NCI-H748 (cell line): ENCODE results near the gene SREBF1.

ENCODE experiments used
- DNase-seq: peaks from one replicate; lab custom pipeline; 2025; ENCODE audit not compliant: unreplicated experiment; lab: John Stamatoyannopoulos, UW

SREBF1 gene

DNA sequence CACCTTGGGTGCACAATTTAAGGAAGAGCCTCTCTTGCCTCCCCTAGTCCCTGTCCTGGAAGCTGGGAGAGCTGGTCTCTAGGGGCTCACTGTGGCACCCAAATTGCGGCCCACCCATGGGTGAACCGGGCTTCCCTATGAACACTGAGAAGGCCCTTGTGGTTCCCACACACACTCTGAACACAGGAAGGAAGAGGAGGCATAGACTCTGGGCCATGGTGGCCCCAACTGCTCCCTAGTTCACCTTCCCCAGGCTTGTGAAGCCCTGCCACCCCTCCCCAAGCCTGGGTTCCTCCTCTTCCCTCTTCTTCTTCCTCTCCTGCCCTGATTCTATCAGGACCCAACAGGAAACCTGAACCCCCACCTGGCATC is 10.5 kb downstream of the SREBF1 start:
- no peak for DNase-seq

DNA sequence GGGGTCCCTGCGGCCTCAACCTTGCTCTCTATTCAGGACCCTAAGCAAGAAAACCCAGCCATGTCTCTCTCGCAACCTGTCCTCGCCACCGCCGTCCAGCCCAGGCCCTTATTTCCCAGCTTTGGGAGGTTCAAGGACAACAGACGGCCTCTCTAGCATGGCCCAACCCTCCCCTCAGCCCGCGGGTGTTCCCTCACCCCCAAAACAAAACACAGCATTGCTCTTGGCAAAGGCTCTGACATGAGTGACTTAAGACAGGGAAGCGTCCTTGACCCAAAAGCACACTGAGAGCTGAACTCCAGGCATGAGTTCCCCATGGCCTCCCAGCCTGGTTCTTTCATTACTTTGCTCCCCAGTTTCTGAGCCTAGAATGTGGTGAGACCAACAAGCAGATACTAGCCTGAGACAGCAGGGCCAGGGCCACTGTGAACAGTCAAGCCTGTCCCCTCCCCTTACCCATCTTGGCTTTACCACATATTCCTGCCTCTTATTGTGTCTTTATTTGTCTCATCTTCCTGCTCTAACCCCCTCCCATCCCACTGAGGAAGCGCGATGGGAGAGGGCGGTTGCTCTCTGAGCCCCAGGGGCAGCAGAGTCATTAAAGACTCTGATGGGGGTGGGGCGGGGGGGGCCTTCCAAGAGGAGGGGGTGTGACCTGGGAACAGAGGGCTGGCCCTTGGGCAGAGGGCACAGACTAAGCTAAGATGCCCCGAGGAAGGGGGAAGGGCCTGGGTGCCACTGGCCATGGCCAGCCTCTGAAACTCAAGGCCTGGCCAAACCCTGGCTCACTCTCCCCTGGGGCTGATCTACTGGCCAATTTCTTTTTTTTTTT is 11.8 kb downstream of the SREBF1 start:
- peak; percentile 27 for DNase-seq

DNA sequence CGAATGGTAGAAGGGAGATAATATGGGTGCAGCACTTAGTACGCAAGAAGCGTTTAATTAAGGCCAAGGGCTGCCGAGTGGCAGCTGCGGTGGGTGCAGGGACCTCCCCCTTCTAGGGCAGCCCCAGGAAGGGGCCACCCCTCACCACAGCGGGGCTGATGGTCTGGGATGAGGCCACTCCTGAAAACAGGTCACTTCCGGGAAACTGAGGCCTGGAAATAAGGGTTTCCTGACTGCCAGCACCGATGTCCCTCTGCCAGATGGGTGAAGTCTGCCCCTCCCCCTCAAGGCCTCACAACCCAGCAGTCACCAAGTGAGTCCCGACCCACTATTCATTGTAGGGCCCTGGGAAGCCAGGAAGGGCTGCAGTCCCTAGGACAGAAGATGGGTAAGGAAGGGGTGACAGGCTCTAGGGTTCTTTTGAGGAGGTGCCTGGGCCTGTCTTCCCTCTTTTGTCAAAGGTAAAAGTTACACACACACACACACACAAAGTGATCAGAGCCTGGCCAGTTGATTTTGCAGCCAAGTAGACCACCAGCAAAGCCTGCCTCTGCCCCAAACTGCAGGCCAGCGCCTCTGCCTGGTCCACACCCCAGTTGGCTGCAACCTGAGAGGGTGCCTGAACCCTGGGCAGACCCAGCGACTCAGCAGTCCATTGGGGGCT is 12.5 kb downstream of the SREBF1 start:
- peak; percentile 94 for DNase-seq

DNA sequence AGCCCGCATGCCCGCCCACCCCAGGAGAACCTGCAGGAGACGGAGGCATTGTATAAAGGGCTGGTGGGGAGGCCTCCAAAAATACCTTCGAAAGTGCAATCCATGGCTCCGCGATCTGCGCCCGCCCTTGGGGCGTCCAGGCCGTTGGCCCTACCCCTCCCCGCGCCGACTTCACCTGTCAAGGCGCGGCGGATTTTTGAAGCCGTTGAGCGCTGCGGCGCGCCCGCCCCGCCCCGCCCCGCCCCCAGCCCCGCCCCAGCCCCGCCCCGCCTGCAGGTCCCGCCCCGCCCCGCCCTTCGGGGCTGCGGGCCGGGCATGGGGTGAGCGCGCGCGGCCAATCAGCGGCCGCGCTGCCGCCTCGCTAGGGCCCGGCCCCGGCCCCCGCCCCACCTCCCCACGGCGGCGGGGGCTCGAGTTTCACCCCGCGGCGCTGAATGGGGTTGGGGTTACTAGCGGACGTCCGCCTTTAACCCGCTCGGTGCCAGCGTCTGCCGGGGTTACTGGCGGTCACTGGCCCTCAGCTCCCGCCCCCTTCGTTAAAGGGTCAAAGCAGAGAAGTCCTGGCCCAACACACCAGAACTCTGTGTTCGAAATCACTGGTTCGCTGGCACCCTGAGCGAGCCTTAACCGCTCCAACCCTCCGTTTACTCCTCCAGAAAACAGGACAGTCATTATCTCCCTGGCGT is 13.2 kb downstream of the SREBF1 start:
- DNase-seq: peak; percentile 97

DNA sequence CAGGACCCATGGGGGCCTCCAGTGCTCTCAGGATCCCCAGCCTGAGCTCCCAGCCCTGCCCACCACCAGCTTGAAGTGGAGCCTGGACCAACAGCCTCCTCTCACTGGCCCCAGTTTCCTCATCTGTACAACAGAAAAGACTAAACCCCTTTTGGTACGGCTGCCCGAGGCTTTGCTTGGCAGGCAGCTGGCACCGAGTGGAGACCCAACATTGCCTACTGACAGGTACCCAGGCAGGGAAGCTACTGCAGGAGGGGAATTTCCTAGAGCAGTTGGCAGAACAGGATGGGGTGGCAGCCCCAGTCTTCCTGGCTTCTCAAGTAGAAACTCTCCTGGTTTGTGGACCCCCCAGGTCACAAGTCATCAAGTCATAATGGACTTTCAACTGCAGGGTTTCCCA is 14.2 kb downstream of the SREBF1 start:
- DNase-seq: no peak

DNA sequence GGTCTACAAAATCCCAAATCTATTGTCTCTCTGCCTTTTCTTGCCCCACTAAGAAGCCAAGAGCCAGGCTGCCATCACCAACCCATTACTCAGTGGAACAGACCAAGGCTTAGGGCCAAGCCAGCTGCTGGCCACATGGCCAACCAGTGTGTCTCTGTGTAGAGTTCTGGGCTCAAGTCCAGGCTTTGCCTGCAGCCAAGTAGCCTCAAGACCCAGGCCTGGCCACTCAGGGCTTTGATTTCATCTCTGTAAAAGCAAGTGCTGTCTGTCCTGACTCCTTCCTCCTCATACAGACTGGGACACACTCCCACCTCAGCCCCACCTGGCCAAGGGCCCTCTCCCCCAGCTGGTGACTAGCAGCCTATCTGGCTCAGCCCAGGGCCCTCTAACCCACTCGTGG is 14.6 kb downstream of the SREBF1 start:
- DNase-seq: no peak

DNA sequence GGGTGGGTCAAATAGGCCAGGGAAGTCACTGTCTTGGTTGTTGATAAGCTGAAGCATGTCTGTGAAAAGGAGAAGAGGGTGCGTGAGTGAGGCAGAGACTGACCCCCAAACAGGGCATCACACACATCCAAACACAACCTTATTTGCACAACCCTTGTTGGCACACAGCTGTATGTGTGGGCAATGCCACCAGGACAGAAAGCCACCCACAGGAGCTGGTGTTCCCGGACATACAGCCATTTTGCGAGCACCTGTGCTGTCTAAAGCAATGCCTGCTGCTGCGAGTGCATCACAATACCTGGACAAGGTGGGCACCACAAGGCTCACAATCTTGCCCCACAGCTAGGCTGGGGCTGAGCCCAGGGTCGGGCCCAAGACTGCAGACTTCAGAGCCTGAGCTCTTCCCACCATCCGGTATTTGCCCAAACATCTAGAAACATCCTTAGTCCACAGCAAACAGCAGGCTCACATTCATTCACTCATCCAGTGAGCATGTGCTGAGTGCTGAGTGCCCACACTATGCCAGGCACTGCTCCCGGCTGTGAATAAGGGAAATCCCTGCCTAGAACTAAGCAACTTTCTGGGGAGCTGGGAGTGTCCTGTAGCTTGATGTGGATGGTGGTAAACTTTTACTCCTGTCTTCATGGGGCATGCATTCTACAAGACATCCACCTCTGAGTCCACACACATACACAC is 16.2 kb downstream of the SREBF1 start:
- DNase-seq: no peak

DNA sequence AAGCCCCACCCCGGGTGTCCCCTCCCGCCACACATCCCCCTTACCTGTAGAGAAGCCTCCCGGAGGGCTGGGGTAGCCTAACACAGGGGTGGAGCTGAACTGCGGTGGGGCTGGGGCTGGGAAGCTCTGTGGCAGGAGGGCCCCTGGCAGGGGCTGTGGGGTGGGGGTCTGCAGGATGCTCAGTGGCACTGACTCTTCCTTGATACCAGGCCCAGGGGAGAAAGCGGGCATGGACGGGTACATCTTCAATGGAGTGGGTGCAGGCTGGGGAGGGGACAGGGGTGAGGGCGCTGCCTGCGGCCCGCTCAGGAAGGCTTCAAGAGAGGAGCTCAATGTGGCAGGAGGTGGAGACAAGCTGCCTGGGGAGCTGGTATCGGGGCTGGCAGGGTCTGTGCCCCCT is 16.7 kb downstream of the SREBF1 start:
- DNase-seq: no peak

DNA sequence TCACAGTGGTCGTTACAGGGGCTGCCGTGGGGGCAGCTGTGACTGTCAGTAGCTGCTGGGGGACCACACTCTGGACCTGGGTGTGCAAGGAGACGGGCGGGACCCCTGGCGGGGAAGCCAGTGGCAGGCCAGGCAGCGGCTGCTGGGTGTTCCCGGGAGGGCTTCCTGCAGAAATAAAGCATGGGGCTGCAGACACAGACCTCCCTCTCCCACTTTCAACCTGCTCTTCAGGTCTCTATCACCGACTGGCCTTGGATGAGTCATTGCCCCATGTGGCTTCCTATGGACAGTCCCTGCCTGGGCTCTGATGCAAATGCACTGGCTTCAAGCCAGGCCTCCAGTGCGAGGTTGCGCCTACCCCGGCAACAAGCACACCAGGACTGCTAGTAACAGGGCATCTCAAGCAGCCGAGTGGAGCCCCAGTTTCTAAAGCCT is 17.2 kb downstream of the SREBF1 start:
- peak; percentile 33 for DNase-seq

DNA sequence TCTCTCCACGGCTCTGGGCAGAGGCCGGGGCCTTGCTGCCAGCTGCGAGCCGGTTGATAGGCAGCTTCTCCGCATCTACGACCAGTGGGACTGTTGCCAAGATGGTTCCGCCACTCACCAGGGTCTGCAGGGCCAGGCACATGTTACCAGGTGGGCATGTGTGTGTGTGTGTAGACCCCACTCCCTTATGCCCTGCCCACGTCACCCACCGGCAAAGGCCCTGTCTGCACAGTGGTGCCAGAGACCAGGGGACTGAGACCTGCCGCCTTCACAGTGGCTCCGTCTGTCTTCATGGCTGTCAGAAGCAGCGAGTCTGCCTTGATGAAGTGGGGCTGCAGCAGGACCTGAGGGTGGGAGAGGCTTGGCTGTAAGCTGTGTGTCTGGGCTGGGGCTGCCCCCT is 17.7 kb downstream of the SREBF1 start:
- DNase-seq: no peak

DNA sequence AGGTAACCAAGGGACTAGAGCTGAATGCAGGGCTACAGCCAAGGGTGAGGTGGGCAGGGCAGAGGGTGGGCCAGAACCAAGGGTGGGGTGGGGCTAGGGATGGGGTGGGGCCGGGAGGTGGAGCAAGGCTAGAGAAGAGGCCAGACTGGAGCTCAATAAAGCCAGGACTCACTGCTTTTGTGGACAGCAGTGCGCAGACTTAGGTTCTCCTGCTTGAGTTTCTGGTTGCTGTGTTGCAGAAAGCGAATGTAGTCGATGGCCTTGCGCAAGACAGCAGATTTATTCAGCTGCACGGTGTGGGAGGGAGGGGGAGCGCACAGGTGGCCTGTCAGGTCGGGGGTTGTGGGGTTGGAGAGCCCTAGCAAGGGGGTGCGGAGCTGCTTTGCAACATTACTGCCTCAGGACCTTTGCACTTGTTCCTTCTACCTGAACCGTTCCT is 18.7 kb downstream of the SREBF1 start:
- peak; percentile 40 for DNase-seq

DNA sequence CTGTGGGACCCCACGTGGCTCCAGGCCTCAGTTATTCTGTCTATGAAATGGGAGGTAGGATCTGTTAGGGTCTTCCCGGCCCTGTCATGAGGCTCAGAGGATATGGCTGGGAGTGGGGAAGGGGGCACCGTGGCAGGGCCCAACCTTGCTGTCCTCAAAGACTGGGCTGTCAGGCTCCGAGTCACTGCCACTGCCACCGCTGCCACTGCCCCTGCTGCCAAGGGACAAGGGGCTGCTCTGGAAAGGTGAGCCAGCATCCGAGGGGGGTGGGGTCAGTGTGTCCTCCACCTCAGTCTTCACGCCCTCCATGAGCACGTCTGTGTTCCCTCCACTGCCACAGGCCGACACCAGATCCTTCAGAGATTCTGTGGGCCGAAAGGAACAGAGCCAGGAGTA is 19.2 kb downstream of the SREBF1 start:
- no peak for DNase-seq

DNA sequence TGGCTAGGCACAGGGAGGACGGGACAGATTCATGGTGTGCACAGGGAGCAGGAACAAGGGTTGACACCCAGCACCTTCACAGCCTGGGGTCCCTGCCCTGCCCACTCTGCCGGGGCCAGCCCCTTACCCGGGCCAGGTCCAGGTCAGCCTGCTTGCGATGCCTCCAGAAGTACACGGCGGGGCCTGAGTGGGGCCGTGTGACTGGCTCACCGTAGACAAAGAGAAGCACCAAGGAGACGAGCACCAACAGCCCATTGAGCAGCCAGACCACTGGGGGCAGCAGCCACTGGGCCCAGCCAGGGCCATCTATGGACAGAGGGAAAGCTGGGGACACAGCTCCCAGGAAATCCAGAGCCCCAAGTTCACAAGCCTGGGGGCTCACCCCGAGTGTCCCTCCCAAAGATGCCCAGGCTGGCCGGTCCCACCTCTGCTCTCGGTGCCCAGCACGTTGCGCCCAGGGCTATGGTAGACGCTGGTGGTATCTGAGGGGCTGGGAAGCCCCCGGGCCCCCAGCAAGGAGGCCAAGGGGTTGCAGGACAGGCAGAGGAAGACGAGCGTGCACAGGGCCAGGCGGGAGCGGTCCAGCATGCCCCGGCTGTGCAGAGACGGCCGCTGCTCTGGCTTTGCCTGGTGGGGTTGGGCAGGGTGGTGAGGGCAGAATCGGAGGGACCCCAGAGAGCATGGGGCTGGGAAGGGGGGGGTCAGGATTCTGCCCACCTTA is 19.8 kb downstream of the SREBF1 start:
- no peak for DNase-seq

DNA sequence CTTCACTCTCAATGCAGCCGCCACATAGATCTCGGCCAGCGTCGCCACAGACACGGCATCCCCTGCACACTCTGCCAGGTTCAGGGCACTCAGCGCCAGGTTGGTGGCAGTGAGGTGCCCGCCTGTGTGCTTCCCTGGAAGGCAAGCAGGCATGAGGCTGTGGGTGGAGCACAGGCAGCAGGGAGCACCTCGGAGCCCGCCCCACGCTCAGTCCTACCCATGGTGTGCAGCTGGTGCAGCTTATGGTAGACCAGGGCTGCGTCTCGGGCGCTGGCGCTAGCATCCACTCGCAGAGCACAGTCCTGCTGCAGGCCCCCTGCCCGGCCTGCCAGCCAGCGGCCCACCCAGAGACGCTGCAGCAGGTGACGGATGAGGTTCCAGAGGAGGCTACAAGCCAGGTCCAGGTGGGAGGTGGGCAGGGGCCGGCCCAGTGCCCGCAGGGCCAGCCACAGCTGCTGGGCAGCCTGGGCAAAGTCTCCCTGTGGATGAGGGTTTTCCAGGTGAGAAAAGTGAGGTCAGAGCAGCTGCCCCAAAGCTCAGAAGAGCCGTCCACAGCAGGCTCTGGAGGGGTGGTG is 20.5 kb downstream of the SREBF1 start:
- no peak for DNase-seq

DNA sequence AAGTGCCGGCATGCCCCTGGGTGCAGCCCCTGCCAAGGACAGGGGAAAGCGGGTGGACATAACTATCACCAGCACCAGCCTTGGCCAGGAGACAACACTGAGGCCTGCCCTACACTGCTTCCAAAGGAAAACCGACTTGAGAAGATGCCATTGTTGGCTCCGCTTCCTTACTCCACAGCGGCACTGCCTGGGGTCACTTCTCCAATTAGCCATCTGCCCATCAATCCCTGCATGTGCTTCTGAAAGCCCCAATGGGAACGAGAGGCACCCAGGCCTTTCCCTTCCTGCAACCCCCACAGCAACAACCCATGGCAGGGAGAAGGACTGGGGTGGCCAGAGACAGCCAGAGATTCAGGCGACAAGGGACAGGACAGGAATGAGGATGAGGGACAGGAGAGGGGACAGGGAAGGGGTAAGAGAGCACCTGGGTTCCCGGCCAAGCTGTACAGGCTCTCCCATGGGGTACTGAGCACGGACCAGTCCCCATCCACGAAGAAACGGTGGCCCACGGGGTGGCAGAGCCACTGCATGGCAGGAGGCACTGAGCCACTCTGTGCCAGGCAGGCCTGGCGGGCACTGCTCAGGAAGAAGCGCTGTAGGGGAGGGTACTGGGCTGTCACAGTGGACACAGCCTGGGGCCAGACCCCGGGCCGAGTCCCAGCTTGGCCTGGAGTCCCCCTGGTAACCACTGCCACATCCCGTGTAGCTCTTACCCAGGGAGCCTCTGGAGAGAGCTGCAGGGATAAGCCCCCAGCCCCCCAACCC is 21.2 kb downstream of the SREBF1 start:
- no peak for DNase-seq

DNA sequence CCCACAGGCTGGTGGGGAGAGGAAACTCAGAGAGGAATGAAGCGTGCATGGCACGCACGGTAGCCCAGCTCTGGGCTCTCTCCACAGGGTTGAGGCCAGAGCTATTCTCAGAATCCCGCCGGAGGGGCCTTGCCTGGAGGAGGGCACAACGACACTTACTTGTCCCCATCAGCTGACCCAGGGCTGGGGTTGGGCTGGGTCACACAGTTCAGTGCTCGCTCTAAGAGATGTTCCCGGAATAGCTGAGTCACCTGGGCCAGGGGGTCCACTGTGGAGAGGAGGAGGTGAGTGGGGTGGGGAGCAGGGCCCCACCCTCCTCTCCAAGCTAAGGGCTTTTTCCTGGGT is 21.8 kb downstream of the SREBF1 start:
- no peak for DNase-seq

DNA sequence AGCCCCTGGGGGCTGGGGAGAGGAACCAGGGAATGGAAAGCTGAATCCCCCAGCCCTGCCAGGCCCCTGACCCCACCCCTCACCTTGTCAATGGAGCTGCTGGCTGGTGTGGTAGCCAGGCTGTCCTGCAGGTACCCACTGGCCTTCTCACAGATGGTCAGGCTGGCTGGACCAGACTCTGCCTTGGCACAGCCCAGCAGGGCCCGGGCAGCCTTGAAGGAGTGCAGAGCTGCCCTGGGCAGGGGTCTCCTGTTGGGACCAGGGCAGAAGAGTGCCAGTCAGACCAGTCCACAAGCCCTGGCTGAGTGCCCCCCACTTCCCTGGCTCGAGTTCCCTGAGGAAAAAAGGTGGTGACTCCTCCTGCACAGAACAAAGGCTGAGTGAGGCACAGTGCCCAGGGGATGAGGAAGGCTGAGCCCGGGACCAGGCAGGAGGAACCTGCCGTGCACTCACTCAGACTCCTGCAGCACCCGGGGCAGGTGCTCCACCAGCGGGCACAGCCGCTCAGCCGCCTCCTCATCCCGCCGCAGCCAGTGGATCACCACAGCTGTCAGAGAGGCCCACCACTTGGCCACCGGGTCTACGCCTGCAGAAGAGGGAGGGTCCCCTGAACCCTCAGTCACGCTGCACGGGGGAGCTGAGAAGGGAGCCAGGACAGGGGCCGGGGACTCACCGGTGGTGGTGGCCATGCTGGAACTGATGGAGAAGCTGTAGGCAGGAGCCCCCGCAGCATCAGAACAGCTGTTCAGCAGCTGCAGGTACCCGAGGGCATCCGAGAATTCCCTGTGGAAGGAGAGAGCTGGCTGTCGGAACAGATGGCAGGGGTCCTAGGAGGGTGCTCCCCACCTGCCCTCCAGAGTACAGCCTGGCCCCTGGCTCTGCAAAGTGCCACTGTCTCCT is 22.4 kb downstream of the SREBF1 start:
- DNase-seq: no peak

DNA sequence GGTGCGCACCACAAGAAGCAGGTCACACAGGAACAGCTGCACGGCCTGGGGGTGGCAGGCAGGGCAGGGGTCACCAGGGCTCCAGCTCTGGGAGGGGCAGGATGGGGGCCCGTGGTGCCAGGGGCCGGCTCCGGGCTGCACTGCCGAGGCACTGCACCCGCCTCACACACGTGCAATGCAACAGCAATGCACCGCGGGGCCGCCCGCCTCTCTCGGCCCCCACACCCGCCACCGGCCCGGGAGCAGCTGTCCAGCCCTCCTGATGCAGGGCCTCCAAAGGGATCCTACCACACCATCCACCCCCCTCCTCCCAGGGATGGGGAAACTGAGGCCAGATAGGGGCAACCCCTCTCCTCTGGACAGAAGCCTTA is 23.1 kb downstream of the SREBF1 start:
- DNase-seq: no peak
